Mesendoderm (in vitro differentiated cells): ENCODE results near the gene ARHGAP15.
A peak's percentile ranks its signal among the peaks of the same experiment; 100 is the strongest.

Experiments used
- DNase-seq: peaks from one replicate; pipeline ENCODE4 v3.0.0; 2013
- H2AK5ac ChIP-seq: 2 replicates; pipeline ENCODE4 v1.6.1; 2013; ENCODE audit warnings: low read length, inconsistent platforms
- H2BK120ac ChIP-seq: 2 replicates; pipeline ENCODE4 v1.6.1; 2013; ENCODE audit warnings: low read depth, mild to moderate bottlenecking, low read length, moderate library complexity, mixed read lengths
- H2BK15ac ChIP-seq: replicated peaks from 2 replicates; pipeline ENCODE4 v1.6.1; 2013; ENCODE audit warnings: low read depth, mild to moderate bottlenecking, moderate library complexity
- H2BK5ac ChIP-seq: 2 replicates; pipeline ENCODE4 v1.6.1; 2013; ENCODE audit warnings: low read length, inconsistent platforms
- H3K18ac ChIP-seq: 2 replicates; pipeline ENCODE4 v1.6.1; 2013; ENCODE audit warnings: mild to moderate bottlenecking, low read length, mixed read lengths
- H3K23ac ChIP-seq: one replicate; pipeline ENCODE4 v1.6.1; 2013; ENCODE audit warnings: low read length
- H3K27ac ChIP-seq: 2 replicates; pipeline ENCODE4 v1.5.1; 2013; ENCODE audit warnings: low read depth, mild to moderate bottlenecking, inconsistent platforms, low read length, moderate library complexity
- H3K27me3 ChIP-seq: 2 replicates; pipeline ENCODE4 v1.6.1; 2013; ENCODE audit warnings: low read length, control low read depth, mild to moderate bottlenecking, inconsistent platforms; ENCODE audit not compliant: insufficient read depth, poor library complexity
- H3K36me3 ChIP-seq: 2 replicates; pipeline ENCODE4 v1.6.1; 2013; ENCODE audit warnings: low read length, inconsistent platforms; ENCODE audit not compliant: control insufficient read depth, insufficient read depth
- H3K4ac ChIP-seq: one replicate; pipeline ENCODE4 v1.6.1; 2013; ENCODE audit warnings: low read depth, mild to moderate bottlenecking, low read length, moderate library complexity
- H3K4me1 ChIP-seq: 2 replicates; pipeline ENCODE4 v1.6.1; 2013; ENCODE audit warnings: low read depth, low read length, inconsistent platforms; ENCODE audit not compliant: control insufficient read depth
- H3K4me2 ChIP-seq: 2 replicates; pipeline ENCODE4 v1.6.1; 2013; ENCODE audit warnings: low read length
- H3K4me3 ChIP-seq: 2 replicates; pipeline ENCODE4 v1.5.1; 2013; ENCODE audit warnings: mild to moderate bottlenecking, low read length
- H3K56ac ChIP-seq: one replicate; pipeline ENCODE4 v1.6.1; 2013; ENCODE audit warnings: low read length
- H3K79me1 ChIP-seq: 2 replicates; pipeline ENCODE4 v1.6.1; 2013; ENCODE audit warnings: low read length, inconsistent platforms
- H3K79me2 ChIP-seq: 2 replicates; pipeline ENCODE4 v1.6.1; 2013; ENCODE audit warnings: mild to moderate bottlenecking, low read length; ENCODE audit not compliant: control insufficient read depth, insufficient read depth
- H3K9ac ChIP-seq: 2 replicates; pipeline ENCODE4 v1.6.1; 2013; ENCODE audit warnings: low read length, inconsistent platforms
- H4K5ac ChIP-seq: one replicate; pipeline ENCODE4 v1.6.1; 2013; ENCODE audit warnings: low read length
- H4K8ac ChIP-seq: one replicate; pipeline ENCODE4 v1.6.1; 2013; ENCODE audit warnings: low read depth, mild to moderate bottlenecking, control low read depth, low read length, moderate library complexity
- WGBS: extraction: QIAGEN DNeasy Blood & Tissue Kit; methylation state at CpG from one replicate; pipeline ENCODE4 v1.1.7; 2013; ENCODE audit warnings: low lambda C conversion rate, missing lambda C conversion rate; ENCODE audit not compliant: insufficient coverage; ENCODE audit errors: extremely low coverage; 5-methylcytosine and 5-hydroxymethylcytosine counted together

The ARHGAP15 gene

GRCh38 chr2:143284087-143284675 is 155.0 kb downstream of the ARHGAP15 start:
- Histone ChIP-seq H2BK120ac (no peak overlapping the region), H3K36me3 (no peaks in the 10 kb centered on the region), H3K79me2 (no peaks in the 10 kb centered on the region), H3K4me1 (no peaks in the 10 kb centered on the region), H4K5ac (no peak overlapping the region), H3K18ac (no peak overlapping the region), H3K27ac (no peak overlapping the region), H2AK5ac (no peak overlapping the region), H3K9ac (no peak overlapping the region), H3K56ac (no peak overlapping the region), H3K23ac (no peak overlapping the region), H3K4me2 (no peak overlapping the region), H3K4ac (no peak overlapping the region), H3K79me1 (no peaks in the 10 kb centered on the region), H3K27me3 (no peaks in the 10 kb centered on the region), H3K4me3 (no peak overlapping the region), H4K8ac (no peak overlapping the region), H2BK5ac (no peak overlapping the region), H2BK15ac (no peak overlapping the region)
- peak; percentile 55 for DNase-seq
- WGBS: no CpG with 5 or more reads among the region's 7 CpGs

- peaks cover 2% of the 10 kb centered on the region for H3K4me1 ChIP-seq
- no peak overlapping the region for H2BK5ac ChIP-seq
- no peaks in the 10 kb centered on the region for H3K36me3 ChIP-seq
- no peaks in the 10 kb centered on the region for H3K79me2 ChIP-seq
- H4K5ac ChIP-seq: no peak overlapping the region
- no peak overlapping the region for H3K4me2 ChIP-seq
- H2BK120ac ChIP-seq: no peak overlapping the region
- no peak overlapping the region for H2AK5ac ChIP-seq
- no peak overlapping the region for H4K8ac ChIP-seq
- H3K27ac ChIP-seq: no peak overlapping the region
- no peaks in the 10 kb centered on the region for H3K79me1 ChIP-seq
- H3K23ac ChIP-seq: no peak overlapping the region
- H3K9ac ChIP-seq: no peak overlapping the region
- DNase-seq: no peak
- H3K4me3 ChIP-seq: no peak overlapping the region
- H3K4ac ChIP-seq: no peak overlapping the region
- no peak overlapping the region for H3K18ac ChIP-seq
- no peaks in the 10 kb centered on the region for H3K27me3 ChIP-seq
- no peak overlapping the region for H3K56ac ChIP-seq
- no peak overlapping the region for H2BK15ac ChIP-seq
These were observed 159.8 kb downstream of the ARHGAP15 start for GRCh38 chr2:143289025-143289424.

GRCh38 chr2:143290221-143290620 is 161.0 kb downstream of the ARHGAP15 start:
- no peak overlapping the region for H3K4me3 ChIP-seq
- peaks cover 2% of the 10 kb centered on the region for H3K4me1 ChIP-seq
- H3K4me2 ChIP-seq: no peak overlapping the region
- no peaks in the 10 kb centered on the region for H3K79me1 ChIP-seq
- no peak overlapping the region for H3K9ac ChIP-seq
- no peaks in the 10 kb centered on the region for H3K79me2 ChIP-seq
- H3K27me3 ChIP-seq: no peaks in the 10 kb centered on the region
- WGBS: no CpG with 5 or more reads among the region's 5 CpGs
- H2AK5ac ChIP-seq: no peak overlapping the region
- H4K8ac ChIP-seq: no peak overlapping the region
- no peak overlapping the region for H2BK15ac ChIP-seq
- no peak overlapping the region for H3K18ac ChIP-seq
- H3K56ac ChIP-seq: no peak overlapping the region
- no peak for DNase-seq
- H4K5ac ChIP-seq: no peak overlapping the region
- no peak overlapping the region for H2BK120ac ChIP-seq
- H3K27ac ChIP-seq: no peak overlapping the region
- no peaks in the 10 kb centered on the region for H3K36me3 ChIP-seq
- H2BK5ac ChIP-seq: no peak overlapping the region
- H3K23ac ChIP-seq: no peak overlapping the region
- no peak overlapping the region for H3K4ac ChIP-seq

- no peak overlapping the region for H3K18ac ChIP-seq
- H3K56ac ChIP-seq: no peak overlapping the region
- H2BK120ac ChIP-seq: no peak overlapping the region
- H3K4ac ChIP-seq: no peak overlapping the region
- no CpG with 5 or more reads among the region's 1 CpG for WGBS
- H3K4me1 ChIP-seq: peaks cover 2% of the 10 kb centered on the region
- no peak overlapping the region for H3K4me3 ChIP-seq
- no peak overlapping the region for H3K23ac ChIP-seq
- H2BK15ac ChIP-seq: no peak overlapping the region
- no peak overlapping the region for H3K9ac ChIP-seq
- H3K27me3 ChIP-seq: no peaks in the 10 kb centered on the region
- no peak overlapping the region for H3K4me2 ChIP-seq
- no peaks in the 10 kb centered on the region for H3K36me3 ChIP-seq
- no peaks in the 10 kb centered on the region for H3K79me2 ChIP-seq
- no peaks in the 10 kb centered on the region for H3K79me1 ChIP-seq
- no peak overlapping the region for H4K5ac ChIP-seq
- no peak overlapping the region for H4K8ac ChIP-seq
- no peak overlapping the region for H3K27ac ChIP-seq
- H2BK5ac ChIP-seq: no peak overlapping the region
- no peak for DNase-seq
- H2AK5ac ChIP-seq: no peak overlapping the region
These were observed 164.8 kb downstream of the ARHGAP15 start for GRCh38 chr2:143294068-143294467.

GRCh38 chr2:143296089-143296488 is 166.9 kb downstream of the ARHGAP15 start:
- H3K36me3 ChIP-seq: no peaks in the 10 kb centered on the region
- no CpG with 5 or more reads among the region's 3 CpGs for WGBS

GRCh38 chr2:143297182-143297581 is 168.0 kb downstream of the ARHGAP15 start:
- Histone ChIP-seq H3K27ac (no peak overlapping the region), H2BK5ac (no peak overlapping the region), H3K36me3 (no peaks in the 10 kb centered on the region), H4K5ac (no peak overlapping the region), H3K4me3 (no peak overlapping the region), H2AK5ac (no peak overlapping the region), H3K23ac (no peak overlapping the region), H3K9ac (no peak overlapping the region), H3K4me1 (no peaks in the 10 kb centered on the region), H4K8ac (no peak overlapping the region), H3K79me2 (no peaks in the 10 kb centered on the region), H3K56ac (no peak overlapping the region), H2BK15ac (no peak overlapping the region), H3K4ac (no peak overlapping the region), H3K18ac (no peak overlapping the region), H3K79me1 (no peaks in the 10 kb centered on the region), H3K27me3 (no peaks in the 10 kb centered on the region), H2BK120ac (no peak overlapping the region), H3K4me2 (no peak overlapping the region)
- no peak for DNase-seq

More at GRCh38 chr2:143296089-143296488, 166.9 kb downstream of the ARHGAP15 start:
- H4K8ac ChIP-seq: no peak overlapping the region
- H2AK5ac ChIP-seq: no peak overlapping the region
- H3K4me1 ChIP-seq: no peaks in the 10 kb centered on the region
- no peak overlapping the region for H3K4me2 ChIP-seq
- peak; percentile 3 for DNase-seq
- no peak overlapping the region for H3K56ac ChIP-seq
- no peak overlapping the region for H3K4ac ChIP-seq
- no peak overlapping the region for H2BK5ac ChIP-seq
- no peak overlapping the region for H4K5ac ChIP-seq
- H3K27me3 ChIP-seq: no peaks in the 10 kb centered on the region
- H3K27ac ChIP-seq: no peak overlapping the region
- no peaks in the 10 kb centered on the region for H3K79me2 ChIP-seq
- no peak overlapping the region for H3K4me3 ChIP-seq
- H3K23ac ChIP-seq: no peak overlapping the region
- H2BK15ac ChIP-seq: no peak overlapping the region
- no peaks in the 10 kb centered on the region for H3K79me1 ChIP-seq
- H3K18ac ChIP-seq: no peak overlapping the region
- no peak overlapping the region for H2BK120ac ChIP-seq
- no peak overlapping the region for H3K9ac ChIP-seq
